HFFc6 (cell line): ENCODE data around the gene CA4. TPM values are rescaled to one million over a fixed set of nuclear protein-coding genes. Genes with fewer than 3 reads are reported as not detected.
"Not testable (repeated sequence)": the region's sequence is repeated elsewhere in the genome, so short reads cannot be mapped to it uniquely, and the experiment has no call there.

Experiments
- DNase-seq: peaks from one replicate; pipeline ENCODE4 v3.0.0-alpha.2; 2018
- H3K27ac Mint-ChIP-seq: 2 replicates; pipeline ENCODE4 v1.8.0; 2020; ENCODE audit warnings: mild to moderate bottlenecking, mixed read lengths
- H3K27me3 Mint-ChIP-seq: 2 replicates; pipeline ENCODE4 v1.8.0; 2021; ENCODE audit warnings: mild to moderate bottlenecking, moderate library complexity, mixed read lengths; ENCODE audit not compliant: insufficient read depth
- H3K36me3 Mint-ChIP-seq: 2 replicates; pipeline ENCODE4 v1.8.0; 2021; ENCODE audit warnings: low read depth, mixed read lengths
- H3K4me1 Mint-ChIP-seq: 2 replicates; pipeline ENCODE4 v1.8.0; 2020; ENCODE audit warnings: low read depth, mixed read lengths
- H3K4me3 Mint-ChIP-seq: 2 replicates; pipeline ENCODE4 v1.8.0; 2020; ENCODE audit warnings: mild to moderate bottlenecking, moderate library complexity, mixed read lengths
- H3K9me3 Mint-ChIP-seq: 2 replicates; pipeline ENCODE4 v1.8.0; 2020; ENCODE audit warnings: mild to moderate bottlenecking, mixed read lengths
- total RNA-seq, 6 experiments: library from RNA; stranded (reverse); fragmentation: NEBNext Ultra II Directional; extraction: Animal tissue kit (Norgen Biotek cat#: 25700); gene quantifications; 2 replicates in 1 of 6; 3 replicates in 5 of 6; pipeline ENCODE4 v1.2.3, GENCODE V29; 2021
- TF ChIP-seq, protein P1 (sequence below): fragments of 200-600 bp; sonication (generic); IDR thresholded peaks from 2 replicates; pipeline ENCODE4 v1.5.0; 2021; ENCODE audit warnings: antibody characterized with exemption, mild to moderate bottlenecking

Gene CA4
- total RNA-seq, 6 experiments from 2014 or later, result not detected

GRCh38 chr17:60173304-60173819, 23.6 kb downstream of the CA4 start:
- Mint-ChIP-seq H3K27ac (peak overlapping the region; percentile 60), H3K4me3 (no peak overlapping the region), H3K9me3 (no peaks in the 10 kb centered on the region), H3K27me3 (peaks cover 3% of the 10 kb centered on the region), H3K4me1 (peaks cover 46% of the 10 kb centered on the region), H3K36me3 (peaks cover 4% of the 10 kb centered on the region; the same call in 1 of the 2 replicates)
- TF ChIP-seq, protein P1, sequence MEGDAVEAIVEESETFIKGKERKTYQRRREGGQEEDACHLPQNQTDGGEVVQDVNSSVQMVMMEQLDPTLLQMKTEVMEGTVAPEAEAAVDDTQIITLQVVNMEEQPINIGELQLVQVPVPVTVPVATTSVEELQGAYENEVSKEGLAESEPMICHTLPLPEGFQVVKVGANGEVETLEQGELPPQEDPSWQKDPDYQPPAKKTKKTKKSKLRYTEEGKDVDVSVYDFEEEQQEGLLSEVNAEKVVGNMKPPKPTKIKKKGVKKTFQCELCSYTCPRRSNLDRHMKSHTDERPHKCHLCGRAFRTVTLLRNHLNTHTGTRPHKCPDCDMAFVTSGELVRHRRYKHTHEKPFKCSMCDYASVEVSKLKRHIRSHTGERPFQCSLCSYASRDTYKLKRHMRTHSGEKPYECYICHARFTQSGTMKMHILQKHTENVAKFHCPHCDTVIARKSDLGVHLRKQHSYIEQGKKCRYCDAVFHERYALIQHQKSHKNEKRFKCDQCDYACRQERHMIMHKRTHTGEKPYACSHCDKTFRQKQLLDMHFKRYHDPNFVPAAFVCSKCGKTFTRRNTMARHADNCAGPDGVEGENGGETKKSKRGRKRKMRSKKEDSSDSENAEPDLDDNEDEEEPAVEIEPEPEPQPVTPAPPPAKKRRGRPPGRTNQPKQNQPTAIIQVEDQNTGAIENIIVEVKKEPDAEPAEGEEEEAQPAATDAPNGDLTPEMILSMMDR, result no peak
- peak; percentile 74 for DNase-seq

DNA sequence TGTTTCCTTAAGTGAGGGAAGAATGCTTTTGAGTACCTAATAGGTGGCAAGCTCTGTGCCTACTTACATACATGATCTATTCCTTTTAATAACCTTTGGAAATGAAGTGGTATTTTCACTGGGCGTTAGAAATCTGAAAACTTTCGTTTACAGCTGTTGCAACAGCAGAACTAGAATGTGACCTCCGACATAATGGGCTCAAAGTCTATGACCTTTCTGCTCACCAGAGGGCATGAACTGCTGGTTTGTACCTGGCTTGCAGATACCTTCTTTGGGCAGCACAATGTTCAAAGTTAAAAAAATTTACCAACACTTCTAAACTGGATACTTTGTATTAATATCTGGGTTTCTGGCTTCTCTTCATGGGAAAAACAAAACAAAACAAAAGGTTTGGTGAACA, 24.3 kb downstream of the CA4 start:
- Mint-ChIP-seq H3K36me3 (peaks cover 4% of the 10 kb centered on the region; the same call in 1 of the 2 replicates), H3K4me3 (no peak overlapping the region), H3K4me1 (peaks cover 41% of the 10 kb centered on the region), H3K27me3 (peaks cover 3% of the 10 kb centered on the region), H3K27ac (peak overlapping the region; percentile 60), H3K9me3 (no peaks in the 10 kb centered on the region)
- TF ChIP-seq, protein P1, result no peak
- no peak for DNase-seq

DNA sequence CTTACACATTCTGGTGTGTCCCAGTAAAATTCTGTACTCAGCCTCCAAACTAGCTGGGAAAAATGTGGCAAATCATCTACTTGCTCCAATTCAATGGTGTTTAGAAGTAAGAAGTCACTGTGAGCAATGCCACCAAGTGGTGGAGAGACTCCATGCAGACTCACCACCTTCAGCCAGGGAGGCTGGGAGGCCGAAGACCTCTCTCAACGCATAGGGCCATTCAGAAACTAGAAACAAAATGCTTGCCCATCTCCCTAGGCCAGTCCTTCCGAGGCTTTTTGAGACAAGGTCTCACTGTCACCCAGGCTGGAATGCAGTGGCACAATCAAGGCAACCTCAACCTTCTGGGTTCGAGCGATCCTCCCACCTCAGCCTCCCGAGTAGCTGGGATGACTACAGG, 25.0 kb downstream of the CA4 start:
- Mint-ChIP-seq H3K4me1 (peaks cover 41% of the 10 kb centered on the region), H3K27ac (peak overlapping the region; percentile 60; the same call in 1 of the 2 replicates)
- not testable (repeated sequence) for H3K4me3 Mint-ChIP-seq, H3K36me3 Mint-ChIP-seq, H3K9me3 Mint-ChIP-seq, H3K27me3 Mint-ChIP-seq, DNase-seq
- TF ChIP-seq, protein P1, result peak; percentile 47; the same call in 1 of the 2 replicates

DNA sequence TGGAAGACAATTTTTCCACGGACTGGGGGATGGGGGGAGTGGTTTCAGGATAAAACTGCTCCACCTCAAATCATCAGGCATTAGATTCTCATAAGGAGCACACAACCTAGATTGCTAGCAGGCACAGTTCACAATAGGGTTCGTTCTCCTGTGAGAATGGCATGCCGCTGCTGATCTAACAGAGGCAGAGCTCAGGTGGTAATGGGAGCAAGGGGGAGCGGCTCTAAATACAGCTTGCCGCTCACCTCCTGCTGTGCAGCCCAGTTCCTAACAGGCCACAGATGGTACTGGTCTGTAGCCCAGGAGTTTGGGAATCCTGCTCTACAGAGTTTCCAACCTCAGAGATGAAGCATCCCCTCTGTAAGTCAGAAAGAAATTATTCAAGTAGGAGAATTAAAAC, 27.0 kb downstream of the CA4 start:
- Mint-ChIP-seq H3K36me3 (peaks cover 21% of the 10 kb centered on the region), H3K4me1 (peaks cover 24% of the 10 kb centered on the region), H3K27ac (peak overlapping the region; percentile 17; the same call in 1 of the 2 replicates)
- not testable (repeated sequence) for H3K4me3 Mint-ChIP-seq, DNase-seq, H3K27me3 Mint-ChIP-seq, H3K9me3 Mint-ChIP-seq

DNA sequence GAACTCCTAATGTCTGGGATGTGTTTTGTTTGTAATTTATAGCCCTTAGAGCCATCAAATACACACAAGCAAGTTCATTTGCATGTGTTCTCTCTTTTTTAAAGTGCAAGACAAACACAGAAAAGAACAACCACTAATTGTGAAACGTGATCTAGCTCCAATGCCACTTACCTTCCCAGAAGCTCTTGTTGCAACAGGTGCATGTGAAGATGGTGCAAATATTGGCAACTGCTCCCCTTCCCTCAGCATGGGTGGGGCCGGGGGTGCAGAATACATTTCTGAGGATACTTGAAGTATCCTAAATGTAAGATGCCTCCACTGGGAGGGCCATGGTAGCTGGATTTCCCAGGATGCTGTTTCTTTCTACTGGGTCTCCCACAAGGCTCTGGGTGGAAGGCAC, 28.4 kb downstream of the CA4 start:
- H3K27me3 Mint-ChIP-seq, DNase-seq, H3K4me3 Mint-ChIP-seq, H3K9me3 Mint-ChIP-seq, H3K27ac Mint-ChIP-seq: not testable (repeated sequence)
- Mint-ChIP-seq H3K4me1 (peaks cover 16% of the 10 kb centered on the region), H3K36me3 (peaks cover 21% of the 10 kb centered on the region)

DNA sequence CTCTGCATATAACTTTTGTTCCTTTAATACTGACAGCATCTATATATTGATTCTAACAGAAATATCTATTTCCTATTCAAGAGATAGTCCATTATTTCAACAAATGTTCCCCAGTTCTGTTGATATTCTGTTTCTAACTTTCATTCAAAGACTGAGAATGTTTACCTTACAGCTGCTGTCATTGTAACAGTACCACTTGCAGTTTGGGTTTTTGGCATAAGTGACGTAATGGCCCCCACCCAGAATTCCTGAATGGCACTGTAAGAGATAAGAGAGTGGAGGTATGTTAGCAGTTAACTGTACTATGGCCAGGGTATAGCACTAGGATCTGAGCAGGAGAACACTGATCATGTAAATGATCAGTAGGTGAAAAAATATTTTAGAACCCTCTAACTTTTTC, 30.6 kb downstream of the CA4 start:
- not testable (repeated sequence) for H3K27me3 Mint-ChIP-seq, H3K4me1 Mint-ChIP-seq, H3K9me3 Mint-ChIP-seq, H3K27ac Mint-ChIP-seq, DNase-seq, H3K4me3 Mint-ChIP-seq
- H3K36me3 Mint-ChIP-seq, result peaks cover 24% of the 10 kb centered on the region

- peaks cover 36% of the 10 kb centered on the region for H3K36me3 Mint-ChIP-seq
- not testable (repeated sequence) for H3K9me3 Mint-ChIP-seq, H3K27me3 Mint-ChIP-seq, DNase-seq
- H3K27ac Mint-ChIP-seq, result peak overlapping the region; percentile 96
- H3K4me3 Mint-ChIP-seq, result peak overlapping the region; percentile 48
- H3K4me1 Mint-ChIP-seq, result peaks cover 32% of the 10 kb centered on the region
These were observed 36.6 kb downstream of the CA4 start for GRCh38 chr17:60186372-60186771.

DNA sequence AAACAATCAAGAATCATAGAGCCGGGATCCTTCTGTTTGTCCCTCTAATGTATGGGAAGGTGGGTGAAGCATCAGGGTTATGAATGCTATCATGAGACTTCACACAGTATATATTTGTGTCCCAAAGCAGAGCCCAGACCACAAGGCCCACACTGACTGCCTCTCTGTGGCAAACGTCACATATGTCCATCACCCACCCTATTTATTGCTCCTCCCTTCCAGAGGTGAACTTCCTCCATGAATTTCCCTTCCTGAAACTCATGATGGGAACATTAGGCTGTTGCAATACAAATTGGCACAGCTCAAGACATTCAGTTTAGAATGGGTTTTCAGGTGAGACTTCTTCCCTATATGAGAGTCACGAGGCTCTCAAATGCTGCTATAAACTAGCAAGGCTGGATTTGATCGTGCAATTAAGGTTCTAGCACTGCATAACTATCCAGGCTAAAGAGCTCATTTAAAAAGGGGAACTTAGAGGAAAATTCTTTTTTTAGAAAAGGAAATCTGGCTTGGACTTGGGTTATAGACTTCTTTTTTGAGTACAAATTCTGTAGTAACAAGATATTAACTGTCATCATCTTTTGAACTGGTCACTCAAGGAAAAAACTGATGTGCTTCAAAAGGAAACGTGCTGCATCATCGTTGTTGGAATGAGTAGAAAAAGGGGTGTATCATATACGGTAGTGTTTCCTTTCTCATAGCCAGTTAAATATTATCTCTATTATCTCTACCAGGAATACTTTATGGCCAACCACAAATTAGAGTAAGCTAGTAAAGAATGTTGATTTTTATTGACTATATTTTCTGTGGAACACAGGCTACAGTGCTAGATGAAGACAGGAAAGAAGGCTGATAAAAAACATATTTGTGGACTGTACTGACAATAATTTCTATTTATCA, 37.3 kb downstream of the CA4 start:
- DNase-seq, result peak; percentile 88
- peaks cover 34% of the 10 kb centered on the region for H3K36me3 Mint-ChIP-seq
- H3K4me1 Mint-ChIP-seq, result peaks cover 32% of the 10 kb centered on the region

More for the DNA sequence above, 37.3 kb downstream of the CA4 start:
- peak overlapping the region; percentile 96 for H3K27ac Mint-ChIP-seq
- not testable (repeated sequence) for H3K27me3 Mint-ChIP-seq, H3K9me3 Mint-ChIP-seq
- H3K4me3 Mint-ChIP-seq, result peak overlapping the region; percentile 48
